GM19238 (cell line): Measurements from ENCODE around the gene CELF2.

Experiments used
- DNase-seq: peaks from one replicate; pipeline ENCODE4 v3.0.0; 2011; ENCODE audit warnings: low spot score; ENCODE audit not compliant: insufficient read length

CELF2 gene

GRCh38 chr10:11386044-11386443 lies 368.4 kb downstream of the CELF2 start:
- no peak for DNase-seq
